Measurements from ENCODE around the gene NTSR1.

The NTSR1 gene

GRCh38 chr20:62708591-62709536 lies at the start of gene NTSR1:
TSS of gene NTSR1 (plus strand) at chr20:62708836. CDS start at chr20:62709208, 372 bp downstream.
- Mint-ChIP-seq H3K36me3 (ENCODE audit: insufficient read depth) (peaks cover 2% of the 10 kb centered on the region), H3K4me1 (no peaks in the 10 kb centered on the region), H3K9me3 (no peaks in the 10 kb centered on the region), H3K4me3 (peak within 1 kb of the TSS; percentile 29), H3K27ac (ENCODE audit: low read depth) (no peak within 1 kb of the TSS), H3K27me3 (peaks cover 31% of the 10 kb centered on the region)
- ATAC-seq (replicated peaks; ENCODE audit: extremely low read depth, poor library complexity, severe bottlenecking) = no peak
- DNase-seq (ENCODE audit: low spot score in 2 of 2) = no peak

DNA sequence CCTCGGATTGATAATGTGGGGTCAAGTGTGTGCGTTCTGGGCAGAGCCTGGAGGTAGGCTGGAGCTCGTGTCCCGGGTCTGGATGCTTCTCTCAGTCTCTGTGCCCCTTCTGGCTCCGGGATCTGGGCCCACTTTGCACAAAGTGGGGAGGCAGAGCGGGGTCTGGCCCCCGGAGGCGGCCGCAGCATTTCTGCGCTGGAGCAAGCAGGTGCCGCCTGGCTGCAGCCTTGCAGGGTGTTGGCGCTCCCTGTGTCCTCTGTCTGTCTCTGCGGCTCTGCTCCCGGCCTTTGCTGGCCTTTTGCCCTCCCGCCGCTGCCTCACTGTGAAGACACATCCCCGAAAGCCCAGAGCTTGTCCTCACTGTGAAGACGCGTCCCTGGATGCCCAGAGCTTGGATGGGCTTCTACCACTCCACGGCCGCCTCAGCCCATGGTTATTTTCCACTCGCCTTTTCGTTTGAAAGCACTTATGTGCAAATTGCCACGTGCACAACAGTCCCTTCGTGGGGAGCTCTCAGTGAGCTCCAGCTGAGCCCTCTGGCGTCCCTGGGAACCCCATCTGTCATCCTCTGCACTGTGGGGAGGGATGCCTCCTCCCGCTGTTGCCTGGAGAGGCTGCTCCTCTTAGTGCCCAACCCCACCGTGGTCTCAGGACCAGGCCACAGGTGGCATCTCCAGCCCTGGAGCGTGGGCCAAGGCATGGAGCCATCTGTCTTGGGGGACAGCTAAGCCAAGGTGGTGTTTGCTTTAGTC lies 49.0 kb upstream of the NTSR1 start:
- DNase-seq (ENCODE audit: low spot score in 2 of 2) (no peak), ATAC-seq (replicated peaks; ENCODE audit: extremely low read depth, poor library complexity, severe bottlenecking) (no peak)
- no peaks in the 10 kb centered on the region for H3K36me3 Mint-ChIP-seq (ENCODE audit: insufficient read depth)
- H3K4me3 Mint-ChIP-seq = no peak overlapping the region
- H3K9me3 Mint-ChIP-seq = no peaks in the 10 kb centered on the region
- H3K27ac Mint-ChIP-seq (ENCODE audit: low read depth) = no peak overlapping the region
- no peaks in the 10 kb centered on the region for H3K27me3 Mint-ChIP-seq
- H3K4me1 Mint-ChIP-seq = no peaks in the 10 kb centered on the region

- Mint-ChIP-seq H3K4me3 (no peak overlapping the region), H3K4me1 (no peaks in the 10 kb centered on the region), H3K9me3 (no peaks in the 10 kb centered on the region), H3K27me3 (no peaks in the 10 kb centered on the region), H3K27ac (ENCODE audit: low read depth) (no peak overlapping the region), H3K36me3 (ENCODE audit: insufficient read depth) (no peaks in the 10 kb centered on the region)
- ATAC-seq (replicated peaks; ENCODE audit: extremely low read depth, poor library complexity, severe bottlenecking) = no peak
- no peak for DNase-seq (ENCODE audit: low spot score in 2 of 2)
Measured at GRCh38 chr20:62660240-62660615, 48.4 kb upstream of the NTSR1 start.

DNA sequence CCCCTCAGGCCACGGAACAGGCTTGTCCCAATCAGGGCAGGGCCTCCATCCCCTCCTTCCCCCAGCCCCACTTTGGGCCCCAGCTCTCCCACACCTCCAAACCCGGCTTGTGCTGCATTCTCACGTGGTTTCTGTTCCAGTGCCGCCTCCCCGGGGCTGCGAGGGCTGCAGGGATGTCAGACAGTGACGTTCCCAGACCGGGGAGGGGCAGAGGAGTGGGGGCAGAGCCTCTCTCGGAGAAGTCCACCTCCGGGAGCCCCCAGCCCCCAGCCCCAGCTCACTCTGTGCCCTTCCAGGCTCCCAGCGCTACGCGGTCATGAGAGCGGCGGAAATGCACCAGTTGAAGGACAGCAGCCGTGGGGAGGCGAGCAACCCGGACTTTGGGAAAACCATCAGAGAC lies 47.9 kb upstream of the NTSR1 start:
- H3K27me3 Mint-ChIP-seq = no peaks in the 10 kb centered on the region
- no peaks in the 10 kb centered on the region for H3K4me1 Mint-ChIP-seq
- DNase-seq (ENCODE audit: low spot score in 2 of 2) (no peak), ATAC-seq (replicated peaks; ENCODE audit: extremely low read depth, poor library complexity, severe bottlenecking) (no peak)
- H3K9me3 Mint-ChIP-seq = no peaks in the 10 kb centered on the region
- H3K36me3 Mint-ChIP-seq (ENCODE audit: insufficient read depth) = no peaks in the 10 kb centered on the region
- H3K4me3 Mint-ChIP-seq = no peak overlapping the region
- H3K27ac Mint-ChIP-seq (ENCODE audit: low read depth) = no peak overlapping the region

GRCh38 chr20:62661647-62662046 lies 47.0 kb upstream of the NTSR1 start:
- no peaks in the 10 kb centered on the region for H3K9me3 Mint-ChIP-seq
- H3K27me3 Mint-ChIP-seq = no peaks in the 10 kb centered on the region
- no peak overlapping the region for H3K27ac Mint-ChIP-seq (ENCODE audit: low read depth)
- H3K4me1 Mint-ChIP-seq = no peaks in the 10 kb centered on the region
- DNase-seq (ENCODE audit: low spot score in 2 of 2) = no peak
- no peak overlapping the region for H3K4me3 Mint-ChIP-seq
- H3K36me3 Mint-ChIP-seq (ENCODE audit: insufficient read depth) = no peaks in the 10 kb centered on the region
- no peak for ATAC-seq (replicated peaks; ENCODE audit: extremely low read depth, poor library complexity, severe bottlenecking)

GRCh38 chr20:62662422-62662821 lies 46.2 kb upstream of the NTSR1 start:
- Mint-ChIP-seq H3K4me1 (no peaks in the 10 kb centered on the region), H3K9me3 (no peaks in the 10 kb centered on the region), H3K27ac (ENCODE audit: low read depth) (no peak overlapping the region), H3K4me3 (no peak overlapping the region), H3K36me3 (ENCODE audit: insufficient read depth) (no peaks in the 10 kb centered on the region), H3K27me3 (no peaks in the 10 kb centered on the region)
- no peak for DNase-seq (ENCODE audit: low spot score in 2 of 2)
- ATAC-seq (replicated peaks; ENCODE audit: extremely low read depth, poor library complexity, severe bottlenecking) = no peak

DNA sequence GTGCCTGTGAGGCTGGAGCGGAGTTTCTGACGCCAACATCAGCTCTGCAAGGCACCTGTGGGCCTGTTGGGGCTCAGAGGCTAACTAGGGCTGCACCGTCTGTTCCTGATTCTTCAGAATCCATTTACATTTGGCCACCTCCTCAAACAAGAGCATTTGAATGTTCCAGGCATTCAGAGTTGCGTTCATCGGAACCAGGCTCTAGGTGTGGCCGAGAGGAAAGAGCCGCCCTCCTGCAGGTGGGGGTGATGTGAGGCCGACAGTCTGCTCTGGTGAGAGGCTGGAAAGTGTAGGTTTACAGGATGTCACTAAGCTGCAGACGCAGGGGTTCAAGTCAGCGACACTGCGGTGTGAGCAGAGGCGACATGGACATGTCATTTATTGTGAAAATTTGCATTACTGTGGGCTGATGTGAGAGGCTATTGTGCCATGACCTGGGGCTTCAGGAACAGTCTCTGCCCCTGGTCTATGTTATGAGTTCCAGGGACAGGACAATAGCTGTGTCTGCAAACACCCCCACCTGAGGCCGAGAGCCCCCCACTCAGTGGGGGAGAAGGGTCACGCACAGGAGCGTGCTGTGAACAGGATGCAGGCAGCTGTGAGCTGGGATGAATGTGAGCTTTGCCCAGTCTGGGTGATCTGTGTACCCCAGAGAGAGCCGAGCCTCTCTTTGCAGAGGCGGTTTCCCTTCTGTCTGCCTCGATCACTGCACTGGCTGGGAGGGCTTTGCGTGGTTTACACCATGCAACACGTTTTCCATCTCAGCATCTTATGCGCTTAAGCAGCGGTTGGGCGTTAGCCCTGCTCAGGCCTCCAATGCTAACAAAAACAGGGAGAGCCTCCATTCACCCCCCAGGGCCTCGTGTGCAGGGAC lies 45.3 kb upstream of the NTSR1 start:
- no peak for DNase-seq (ENCODE audit: low spot score in 2 of 2)
- Mint-ChIP-seq H3K27ac (ENCODE audit: low read depth) (no peak overlapping the region), H3K4me3 (no peak overlapping the region), H3K9me3 (no peaks in the 10 kb centered on the region), H3K36me3 (ENCODE audit: insufficient read depth) (peaks cover 2% of the 10 kb centered on the region), H3K4me1 (no peaks in the 10 kb centered on the region), H3K27me3 (no peaks in the 10 kb centered on the region)
- no peak for ATAC-seq (replicated peaks; ENCODE audit: extremely low read depth, poor library complexity, severe bottlenecking)

DNA sequence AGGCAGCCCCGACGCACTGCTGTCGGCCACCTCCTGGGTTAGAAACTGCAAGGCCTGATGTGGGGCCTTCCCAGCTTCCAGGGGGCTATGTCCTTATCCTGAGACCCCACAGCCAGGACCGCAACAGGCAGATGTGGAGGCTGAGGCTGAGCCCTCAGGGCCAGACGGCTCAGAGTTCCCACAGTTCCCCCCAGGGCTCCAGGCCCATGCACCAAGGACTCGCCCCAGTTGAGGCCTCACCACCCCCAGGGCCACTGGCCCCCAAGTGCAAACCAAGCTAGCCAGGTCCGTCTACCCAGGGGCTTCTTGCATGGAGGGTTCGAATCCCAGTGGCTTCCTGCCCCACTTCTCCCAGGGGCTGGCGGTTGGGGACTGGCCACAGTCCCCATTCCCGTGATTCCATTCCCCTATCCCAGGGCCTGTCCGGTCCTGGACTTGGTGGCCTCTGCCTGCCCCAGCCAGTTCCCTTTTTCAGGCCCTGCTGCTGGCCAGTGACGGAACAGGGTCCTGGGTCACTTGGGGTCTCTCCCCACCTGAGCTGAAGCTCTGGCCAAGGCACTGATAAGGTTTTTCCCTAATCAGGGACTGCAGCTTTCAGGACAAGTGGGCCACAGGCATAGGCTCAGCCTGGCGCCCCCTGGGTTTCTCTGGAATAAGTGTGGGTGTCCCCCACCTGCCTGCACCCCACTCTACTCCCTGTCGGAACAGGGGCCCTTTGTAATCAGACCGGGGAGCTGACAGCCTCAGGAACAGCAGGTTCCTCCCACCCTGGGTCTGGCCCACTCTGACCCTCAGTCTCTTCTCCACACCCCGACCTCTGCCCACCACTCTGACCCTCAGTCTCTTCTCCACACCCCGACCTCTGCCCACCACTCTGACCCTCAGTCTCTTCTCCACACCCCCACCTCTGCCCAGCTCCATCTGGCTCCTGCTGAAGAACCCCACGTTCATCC lies 44.3 kb upstream of the NTSR1 start:
- H3K9me3 Mint-ChIP-seq = no peaks in the 10 kb centered on the region
- H3K36me3 Mint-ChIP-seq (ENCODE audit: insufficient read depth) = peaks cover 2% of the 10 kb centered on the region
- no peaks in the 10 kb centered on the region for H3K27me3 Mint-ChIP-seq
- H3K4me3 Mint-ChIP-seq = no peak overlapping the region
- ATAC-seq (replicated peaks; ENCODE audit: extremely low read depth, poor library complexity, severe bottlenecking) (no peak), DNase-seq (ENCODE audit: low spot score in 2 of 2) (no peak)
- no peaks in the 10 kb centered on the region for H3K4me1 Mint-ChIP-seq
- no peak overlapping the region for H3K27ac Mint-ChIP-seq (ENCODE audit: low read depth)

DNA sequence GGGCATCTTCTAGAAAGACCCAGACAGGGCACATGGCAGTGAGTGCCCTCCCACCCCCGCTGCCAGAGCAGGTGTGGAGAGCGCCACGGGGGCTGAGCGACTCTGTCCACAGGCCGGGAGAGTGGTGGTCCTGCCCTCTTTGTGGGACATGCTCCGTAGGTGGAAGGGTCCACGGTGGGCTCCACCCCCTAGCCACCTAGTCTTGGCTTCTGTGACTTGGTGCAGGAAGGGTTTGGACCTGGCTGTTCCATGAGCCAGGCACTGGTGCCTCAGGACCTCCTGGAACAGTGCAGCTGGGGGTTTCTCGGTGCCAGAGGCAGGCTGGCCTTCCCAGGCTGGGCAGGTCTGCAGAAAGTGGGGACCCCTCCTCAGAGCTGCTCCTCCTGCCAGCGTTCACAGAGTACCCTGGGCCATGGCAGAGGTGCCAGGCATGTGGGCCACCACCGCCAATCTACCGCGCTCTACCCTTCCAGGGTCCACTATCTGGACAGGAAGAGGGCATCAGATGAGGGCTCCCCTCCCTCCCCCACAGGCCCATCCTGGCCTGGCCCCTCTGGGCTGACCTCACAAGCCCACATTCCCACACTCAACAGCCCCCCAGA lies 43.4 kb upstream of the NTSR1 start:
- DNase-seq (ENCODE audit: low spot score in 2 of 2) (no peak), ATAC-seq (replicated peaks; ENCODE audit: extremely low read depth, poor library complexity, severe bottlenecking) (no peak)
- Mint-ChIP-seq H3K27ac (ENCODE audit: low read depth) (no peak overlapping the region), H3K4me1 (no peaks in the 10 kb centered on the region), H3K4me3 (no peak overlapping the region), H3K9me3 (no peaks in the 10 kb centered on the region), H3K36me3 (ENCODE audit: insufficient read depth) (peaks cover 2% of the 10 kb centered on the region), H3K27me3 (no peaks in the 10 kb centered on the region)

DNA sequence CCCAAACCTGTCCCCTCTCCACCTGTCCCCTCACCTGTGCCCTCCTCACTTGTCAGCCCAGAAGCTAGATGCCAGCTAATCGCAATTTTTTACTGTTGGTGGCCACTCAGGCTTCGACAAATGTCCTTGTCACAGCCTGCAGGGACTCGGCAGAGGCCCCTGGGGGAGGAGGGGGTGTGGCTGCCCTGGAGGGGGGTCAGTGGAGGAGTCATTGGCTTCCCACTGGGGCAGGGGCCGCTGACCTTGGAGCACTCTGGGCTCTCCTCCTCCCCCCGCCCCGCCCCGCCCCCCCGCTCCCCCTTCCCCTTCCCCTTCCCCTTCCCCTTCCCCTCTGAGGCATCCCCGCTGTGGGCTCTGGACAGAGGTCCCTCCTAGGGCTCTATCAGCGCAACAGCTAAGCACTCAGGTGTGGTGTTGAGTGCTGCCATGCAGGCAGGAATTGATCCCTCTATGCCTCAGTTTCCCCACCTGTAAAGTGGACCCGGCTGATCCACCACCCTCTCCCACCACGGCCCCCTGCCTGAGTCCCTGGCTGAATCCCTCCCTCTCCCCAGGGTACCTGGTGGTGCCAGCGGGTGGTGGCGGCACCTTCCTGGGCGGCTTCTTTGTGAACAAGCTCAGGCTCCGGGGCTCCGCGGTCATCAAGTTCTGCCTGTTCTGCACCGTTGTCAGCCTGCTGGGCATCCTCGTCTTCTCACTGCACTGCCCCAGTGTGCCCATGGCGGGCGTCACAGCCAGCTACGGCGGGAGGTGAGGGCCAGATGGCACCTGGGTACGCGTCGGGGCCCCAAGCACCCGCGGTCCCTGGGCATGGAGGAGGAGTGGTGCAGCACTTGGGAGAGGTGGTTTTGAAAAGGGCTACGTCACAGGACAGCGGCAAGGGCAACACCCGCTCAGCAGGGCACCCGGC lies 42.6 kb upstream of the NTSR1 start:
- Mint-ChIP-seq H3K4me3 (no peak overlapping the region), H3K27ac (ENCODE audit: low read depth) (no peak overlapping the region), H3K9me3 (no peaks in the 10 kb centered on the region), H3K4me1 (no peaks in the 10 kb centered on the region), H3K27me3 (no peaks in the 10 kb centered on the region), H3K36me3 (ENCODE audit: insufficient read depth) (peaks cover 2% of the 10 kb centered on the region)
- ATAC-seq (replicated peaks; ENCODE audit: extremely low read depth, poor library complexity, severe bottlenecking) (no peak), DNase-seq (ENCODE audit: low spot score in 2 of 2) (no peak)

Data from central memory CD8-positive, alpha-beta T cell (primary cell).